SK-N-SH (cell line): ENCODE results near the gene TRIM46. TPM values are rescaled to one million over a fixed set of nuclear protein-coding genes. Genes with fewer than 3 reads are reported as not detected.
A peak's percentile ranks its signal among the peaks of the same experiment; 100 is the strongest.
"Not testable (repeated sequence)": the region's sequence is repeated elsewhere in the genome, so short reads cannot be mapped to it uniquely, and the experiment has no call there.

ENCODE experiments used
- CTCF ChIA-PET: fragments of 300-600, 350-600 bp; formaldehyde crosslinking; extraction: SDS; loops from one replicate; lab custom pipeline; 2021; lab: Yijun Ruan, JAX
- POLR2A ChIA-PET: fragments of 350-600 bp; sonication (Branson Sonifier 250); formaldehyde crosslinking; extraction: SDS; loops from one replicate; lab custom pipeline; 2020; ENCODE audit warnings: antibody characterized with exemption, inconsistent platforms; lab: Yijun Ruan, JAX
- DNase-seq: peaks from one replicate; pipeline ENCODE4 v3.0.0; 2012
- H2AFZ ChIP-seq: fragments of 200-600 bp; sonication (generic); 2 replicates; pipeline ENCODE4 v1.8.1; 2016; ENCODE audit warnings: antibody characterized with exemption, mild to moderate bottlenecking, low read depth
- H3F3A ChIP-seq: fragments of 200-600 bp; sonication (generic); replicated peaks from 2 replicates; pipeline ENCODE3; 2016; ENCODE audit warnings: antibody characterized with exemption, mild to moderate bottlenecking; ENCODE audit not compliant: insufficient read depth
- H3K27ac ChIP-seq, 2 experiments: fragments of 200-500 bp in 1 of 2; fragments of 200-600 bp in 1 of 2; sonication (Bioruptor generic) in 1 of 2; sonication (generic), shearing (Covaris generic) in 1 of 2; 2 replicates each; pipeline versions ENCODE4 v1.5.1 to v1.6.1; 2014 to 2016; ENCODE audit warnings: low read depth in 2 of 2, inconsistent platforms in 1 of 2, low read length in 1 of 2, mild to moderate bottlenecking in 1 of 2, mixed read lengths in 1 of 2
- H3K27me3 ChIP-seq: fragments of 200-600 bp; sonication (generic), shearing (Covaris generic); 2 replicates; pipeline ENCODE4 v1.6.1; 2016; ENCODE audit warnings: mixed run types; ENCODE audit not compliant: insufficient read depth
- H3K36me3 ChIP-seq, 2 experiments: fragments of 200-500 bp in 1 of 2; fragments of 200-600 bp in 1 of 2; sonication (Bioruptor generic) in 1 of 2; sonication (generic) in 1 of 2; replicated peaks in 1 of 2; 2 replicates each; pipeline versions ENCODE3 to v1.5.1; 2014 to 2016; ENCODE audit warnings: low read length in 1 of 2, mild to moderate bottlenecking in 1 of 2; ENCODE audit not compliant: insufficient read depth in 2 of 2, control insufficient read depth in 1 of 2
- H3K4me1 ChIP-seq, 2 experiments: fragments of 200-500 bp in 1 of 2; fragments of 200-600 bp in 1 of 2; sonication (Bioruptor generic) in 1 of 2; sonication (generic), shearing (Covaris generic) in 1 of 2; 2 replicates each; pipeline versions ENCODE4 v1.5.1 to v1.6.1; 2014 to 2016; ENCODE audit warnings: low read depth in 1 of 2, low read length in 1 of 2, mixed run types in 1 of 2; ENCODE audit not compliant: insufficient read depth in 2 of 2, control insufficient read depth in 1 of 2
- H3K4me2 ChIP-seq: fragments of 200-600 bp; sonication (generic), shearing (Covaris generic); 2 replicates; pipeline ENCODE4 v1.6.1; 2017; ENCODE audit warnings: mixed run types
- H3K4me3 ChIP-seq, 2 experiments: fragments of 200-500 bp in 1 of 2; fragments of 200-600 bp in 1 of 2; sonication (Bioruptor generic) in 1 of 2; sonication (generic), shearing (Covaris generic) in 1 of 2; 2 replicates each; pipeline versions ENCODE4 v1.5.1 to v1.8.1; 2014 to 2016; ENCODE audit warnings: low read depth in 2 of 2, inconsistent platforms in 1 of 2, low read length in 1 of 2, mild to moderate bottlenecking in 1 of 2, mixed read lengths in 1 of 2, moderate library complexity in 1 of 2
- H3K79me2 ChIP-seq: fragments of 200-600 bp; sonication (generic); 2 replicates; pipeline ENCODE4 v1.8.1; 2017; ENCODE audit warnings: mild to moderate bottlenecking; ENCODE audit not compliant: insufficient read depth
- H3K9ac ChIP-seq: fragments of 200-600 bp; sonication (generic); 2 replicates; pipeline ENCODE4 v1.6.1; 2017; ENCODE audit warnings: mixed run types
- H3K9me2 ChIP-seq: fragments of 200-600 bp; sonication (generic); 2 replicates; pipeline ENCODE4 v1.6.1; 2017; ENCODE audit warnings: mixed run types
- H3K9me3 ChIP-seq: fragments of 200-600 bp; sonication (generic); 2 replicates; pipeline ENCODE4 v1.6.1; 2017; ENCODE audit warnings: mixed run types, mild to moderate bottlenecking, moderate library complexity
- H4K20me1 ChIP-seq: fragments of 200-600 bp; sonication (generic); 2 replicates; pipeline ENCODE4 v1.6.1; 2017; ENCODE audit warnings: mild to moderate bottlenecking, mixed run types; ENCODE audit not compliant: insufficient read depth
- CTCF ChIP-seq: fragments of 200-600 bp; sonication (generic); IDR thresholded peaks from 2 replicates; pipeline ENCODE4 v1.6.1; 2017; ENCODE audit warnings: antibody characterized with exemption, mild to moderate bottlenecking, moderate library complexity
- EP300 ChIP-seq, 2 experiments: IDR thresholded peaks; 2 replicates each; pipeline versions ENCODE4 v1.4.0 to v1.6.1; 2012; ENCODE audit warnings: borderline replicate concordance in 1 of 2, low read depth in 1 of 2, low read length in 1 of 2
- EZH2phosphoT487 ChIP-seq: fragments of 200-600 bp; sonication (generic); IDR thresholded peaks from 2 replicates; pipeline ENCODE4 v1.6.1; 2017; ENCODE audit warnings: low read depth, mixed run types, mild to moderate bottlenecking, antibody characterized with exemption, moderate library complexity, borderline replicate concordance
- FOSL2 ChIP-seq: IDR thresholded peaks from 2 replicates; pipeline ENCODE4 v1.4.0; 2012; ENCODE audit warnings: low read depth, mild to moderate bottlenecking, moderate library complexity, borderline replicate concordance
- FOXJ3 ChIP-seq: sonication (generic); formaldehyde crosslinking; IDR thresholded peaks from 2 replicates; pipeline ENCODE4 v1.5.1; 2020; ENCODE audit warnings: mild to moderate bottlenecking, missing genetic modification reagents
- JUND ChIP-seq: IDR thresholded peaks from 2 replicates; pipeline ENCODE4 v1.4.0; 2012
- NRF1 ChIP-seq: IDR thresholded peaks from 2 replicates; pipeline ENCODE4 v1.6.1; 2012; ENCODE audit warnings: low read depth, mild to moderate bottlenecking, low read length
- RCOR1 ChIP-seq: fragments of 150-350 bp; IDR thresholded peaks from 2 replicates; pipeline ENCODE4 v1.6.1; 2017; ENCODE audit warnings: antibody characterized with exemption, low read length
- RFX5 ChIP-seq: IDR thresholded peaks from 2 replicates; pipeline ENCODE4 v1.6.1; 2012; ENCODE audit warnings: mild to moderate bottlenecking, improper control_type of control experiment, low read length
- SIN3A ChIP-seq: IDR thresholded peaks from 2 replicates; pipeline ENCODE4 v1.6.1; 2012; ENCODE audit warnings: low read depth, mild to moderate bottlenecking, low read length, moderate library complexity, borderline replicate concordance
- SMC3 ChIP-seq: IDR thresholded peaks from 2 replicates; pipeline ENCODE4 v1.6.1; 2012; ENCODE audit warnings: low read depth, low read length, improper control_type of control experiment
- TCF12 ChIP-seq: IDR thresholded peaks from 2 replicates; pipeline ENCODE4 v1.4.0; 2012
- TEAD4 ChIP-seq: IDR thresholded peaks from 2 replicates; pipeline ENCODE4 v1.4.0; 2012; ENCODE audit warnings: mild to moderate bottlenecking, borderline replicate concordance; ENCODE audit not compliant: insufficient read depth
- USF2 ChIP-seq: fragments of 150-350 bp; IDR thresholded peaks from 2 replicates; pipeline ENCODE4 v1.6.1; 2017; ENCODE audit warnings: antibody characterized with exemption, low read length, low read depth, borderline replicate concordance
- WGBS: methylation state at CpG from one replicate; pipeline ENCODE4 v1.1.6; 2017; ENCODE audit warnings: low lambda C conversion rate; 5-methylcytosine and 5-hydroxymethylcytosine counted together
- polyA plus RNA-seq, 3 experiments: library from polyadenylated mRNA; depleted of rRNA; stranded (reverse); fragments of >200 nt; gene quantifications; 2 replicates each; pipeline ENCODE4 v1.2.3, GENCODE V29; 2012
- TF ChIP-seq, protein P1 (sequence below): IDR thresholded peaks from 2 replicates; pipeline ENCODE4; 2012

TRIM46 gene
- polyA plus RNA-seq, 1 of the 3 experiments (the other 2 are of a cell fraction) = 12.7 TPM

- not testable (repeated sequence) for H3K9me2 ChIP-seq, H3K27me3 ChIP-seq, H4K20me1 ChIP-seq, H3K9me3 ChIP-seq, DNase-seq
- Histone ChIP-seq H3K27ac (peak overlapping the region; percentile 78 to 86; a peak in 3 of 4 replicates), H3K4me2 (peak overlapping the region; percentile 83), H3F3A (peaks cover 10% of the 10 kb centered on the region), H3K9ac (peak overlapping the region; percentile 61), H3K79me2 (peaks cover 19% of the 10 kb centered on the region; the same call in 1 of the 2 replicates), H3K36me3 (peaks cover 7 to 25% of the 10 kb centered on the region in 2 experiments), H3K4me3 (peak overlapping the region; percentile 30 to 60), H2AFZ (peak overlapping the region; percentile 61), H3K4me1 (peaks cover 0 to 24% of the 10 kb centered on the region in 2 experiments; a peak in 2 of 4 replicates)
- ChIA-PET POLR2A (interaction anchor here (0.6 to 5.1 kb wide), 8 partner anchors 8 to 142 kb away, joined by 3 to 27 read pairs (median 11); partner anchors contain the start of genes KRTCAP2, MTX1 and THBS3), CTCF (interaction anchor here (0.6 to 5.2 kb wide), 33 partner anchors 9 to 152 kb away, joined by 3 to 203 read pairs (median 4); partner anchors contain the start of genes KRTCAP2, MTX1, SLC50A1 and THBS3)
- 18% methylated on average over 16 of the region's 16 CpGs for WGBS
Observed at GRCh38 chr1:155193991-155194240, 20.3 kb downstream of the TRIM46 start.

DNA sequence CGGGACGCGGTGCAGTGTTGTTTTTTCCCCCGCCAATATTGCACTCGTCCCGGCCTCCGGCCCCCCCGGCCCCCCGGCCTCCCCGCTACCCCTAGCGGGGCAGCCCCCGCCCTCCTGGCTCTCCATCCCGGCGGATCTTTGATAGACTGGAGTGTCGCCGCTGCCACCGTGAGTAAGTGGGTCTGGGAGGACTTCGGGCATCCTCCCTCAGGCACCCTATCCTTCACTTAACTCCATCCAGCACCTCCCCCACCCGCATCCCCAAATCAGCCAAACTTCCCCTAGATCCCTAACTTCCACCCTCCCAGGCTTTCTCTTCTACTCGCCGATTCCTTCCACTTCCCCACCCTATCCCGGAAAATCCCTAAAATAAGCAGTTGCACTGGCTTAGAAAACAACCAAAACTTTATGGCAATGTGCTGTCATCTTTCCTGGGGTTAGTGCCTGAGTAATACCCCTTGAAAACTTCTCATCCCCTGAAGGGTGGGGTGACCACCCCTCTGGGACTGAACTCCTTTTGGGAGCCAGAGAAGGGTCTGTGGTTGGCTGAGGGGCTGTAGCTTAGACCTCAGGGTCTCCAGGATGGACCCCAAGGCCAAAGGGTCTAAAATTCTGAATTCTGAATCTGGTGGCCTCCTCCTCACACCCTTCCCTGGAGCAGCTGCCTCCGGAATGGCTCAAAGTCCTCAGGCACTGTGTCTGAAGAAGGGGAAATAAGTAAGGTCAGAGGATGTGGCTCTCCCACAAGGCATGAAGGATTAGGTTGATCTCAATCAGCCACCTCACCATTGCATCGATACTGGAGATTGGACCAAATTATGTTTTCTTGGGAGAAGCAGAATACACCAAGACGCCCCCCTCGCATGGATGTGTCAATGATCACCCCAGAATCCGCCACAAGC is 21.8 kb downstream of the TRIM46 start:
- CTCF ChIA-PET = interaction anchor here (1.0 to 5.2 kb wide), 6 partner anchors 11 to 56 kb away, joined by 3 to 203 read pairs (median 30); partner anchors contain the start of genes KRTCAP2, MTX1, THBS3 and TRIM46
- peak overlapping the region; percentile 61 for H3K9ac ChIP-seq
- H3K9me2 ChIP-seq = no peaks in the 10 kb centered on the region
- H3K9me3 ChIP-seq = no peaks in the 10 kb centered on the region
- H2AFZ ChIP-seq = no peak overlapping the region
- no peak for TF ChIP-seq RCOR1
- TF ChIP-seq EZH2phosphoT487 = no peak
- no peak for TF ChIP-seq USF2
- TF ChIP-seq CTCF = no peak
- no peak for TF ChIP-seq FOXJ3 (CRISPR knock-in tag)
- TF ChIP-seq SMC3 = no peak
- no peak for TF ChIP-seq TCF12
- TF ChIP-seq, protein P1, sequence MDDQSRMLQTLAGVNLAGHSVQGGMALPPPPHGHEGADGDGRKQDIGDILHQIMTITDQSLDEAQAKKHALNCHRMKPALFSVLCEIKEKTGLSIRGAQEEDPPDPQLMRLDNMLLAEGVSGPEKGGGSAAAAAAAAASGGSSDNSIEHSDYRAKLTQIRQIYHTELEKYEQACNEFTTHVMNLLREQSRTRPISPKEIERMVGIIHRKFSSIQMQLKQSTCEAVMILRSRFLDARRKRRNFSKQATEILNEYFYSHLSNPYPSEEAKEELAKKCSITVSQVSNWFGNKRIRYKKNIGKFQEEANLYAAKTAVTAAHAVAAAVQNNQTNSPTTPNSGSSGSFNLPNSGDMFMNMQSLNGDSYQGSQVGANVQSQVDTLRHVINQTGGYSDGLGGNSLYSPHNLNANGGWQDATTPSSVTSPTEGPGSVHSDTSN = no peak
- TF ChIP-seq TEAD4 = no peak
- TF ChIP-seq EP300 (IDR thresholded peaks at IDR 0.05; ENCODE audit: borderline replicate concordance in 1 of 2, low read depth in 1 of 2, low read length in 1 of 2) = no peak
- TF ChIP-seq JUND = no peak
- TF ChIP-seq NRF1 = no peak
- no peak for TF ChIP-seq FOSL2
- TF ChIP-seq RFX5 = no peak
- no peak for TF ChIP-seq SIN3A
- H3K27me3 ChIP-seq = no peaks in the 10 kb centered on the region
- peaks cover 10% of the 10 kb centered on the region for H3F3A ChIP-seq
- H3K4me2 ChIP-seq = peak overlapping the region; percentile 83
- WGBS = 35% methylated on average over 13 of the region's 27 CpGs
- peaks cover 19% of the 10 kb centered on the region; the same call in 1 of the 2 replicates for H3K79me2 ChIP-seq
- peaks cover 9 to 28% of the 10 kb centered on the region in 2 experiments for H3K36me3 ChIP-seq
- H3K27ac ChIP-seq = peak overlapping the region; percentile 70 to 86
- peak overlapping the region; percentile 50 to 60 for H3K4me3 ChIP-seq
- POLR2A ChIA-PET = interaction anchor here (1.0 to 5.1 kb wide), 6 partner anchors 11 to 66 kb away, joined by 3 to 27 read pairs (median 16); partner anchors contain the start of genes KRTCAP2, MTX1 and THBS3
- peaks cover 0 to 24% of the 10 kb centered on the region in 2 experiments; a peak in 2 of 4 replicates for H3K4me1 ChIP-seq
- no peaks in the 10 kb centered on the region for H4K20me1 ChIP-seq
- no peak for DNase-seq
